SK-N-MC (cell line): ENCODE measurements around the gene RPS13.
A peak's percentile ranks its signal among the peaks of the same experiment; 100 is the strongest.

Experiments
- EZH2 ChIP-seq: fragments of 200-600 bp; sonication (generic); IDR thresholded peaks from one replicate; pipeline ENCODE4 v1.6.1; 2017; ENCODE audit warnings: antibody characterized with exemption
- POLR2AphosphoS5 ChIP-seq: IDR thresholded peaks from 2 replicates; pipeline ENCODE4 v1.6.1; 2012; ENCODE audit warnings: mild to moderate bottlenecking, low read depth, low read length, borderline replicate concordance

DNA sequence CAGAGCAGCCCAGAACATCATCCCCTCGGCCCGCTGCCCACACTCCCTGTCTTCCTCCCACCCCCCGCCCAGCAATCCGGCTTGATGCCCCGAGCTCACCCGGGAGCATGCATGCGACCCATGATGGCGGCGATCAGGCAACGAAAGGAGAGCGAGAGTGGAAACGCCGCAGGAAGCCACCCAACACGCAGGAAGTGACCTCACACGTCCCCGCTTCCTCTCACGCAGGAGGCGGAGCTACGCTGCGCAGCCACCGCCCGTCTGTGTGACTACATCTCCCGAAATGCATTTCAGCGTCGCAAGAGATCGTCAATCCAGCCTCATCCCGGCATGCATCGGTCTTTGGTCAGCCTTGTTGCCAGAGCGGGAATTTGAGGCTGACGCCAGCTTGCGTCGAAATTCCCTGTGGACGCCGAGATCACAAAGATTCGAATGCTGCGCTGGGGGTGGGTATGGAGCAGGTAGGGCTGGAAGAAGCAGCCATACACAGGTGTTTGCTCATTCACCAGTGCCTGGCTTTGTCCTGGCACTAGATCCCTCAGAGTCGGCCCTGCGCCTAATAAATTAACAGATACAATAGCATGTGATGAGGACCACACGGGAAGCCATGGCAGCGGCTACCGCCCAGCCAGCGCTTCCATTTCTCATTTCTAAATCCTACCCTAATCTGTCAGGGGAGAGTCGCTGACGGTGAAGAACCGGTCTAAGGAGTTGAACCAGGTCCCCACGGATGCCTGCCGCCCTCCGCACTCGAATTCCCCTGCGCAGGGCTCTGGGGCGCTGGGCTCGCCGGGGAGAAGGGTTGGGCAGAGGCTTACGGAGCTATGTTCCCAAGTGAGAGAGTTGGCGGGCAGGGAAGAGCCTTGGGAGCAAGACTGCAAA is at the start of gene RPS13:
- TF ChIP-seq EZH2 = no peak
- TF ChIP-seq POLR2AphosphoS5 = peak; percentile 99
